ENCODE data around the gene ATP5F1E. TPM values are rescaled to one million over a fixed set of nuclear protein-coding genes. Genes with fewer than 3 reads are reported as not detected.

The ATP5F1E gene
- 14.8 and 31.4 TPM in 2 replicates for total RNA-seq

DNA sequence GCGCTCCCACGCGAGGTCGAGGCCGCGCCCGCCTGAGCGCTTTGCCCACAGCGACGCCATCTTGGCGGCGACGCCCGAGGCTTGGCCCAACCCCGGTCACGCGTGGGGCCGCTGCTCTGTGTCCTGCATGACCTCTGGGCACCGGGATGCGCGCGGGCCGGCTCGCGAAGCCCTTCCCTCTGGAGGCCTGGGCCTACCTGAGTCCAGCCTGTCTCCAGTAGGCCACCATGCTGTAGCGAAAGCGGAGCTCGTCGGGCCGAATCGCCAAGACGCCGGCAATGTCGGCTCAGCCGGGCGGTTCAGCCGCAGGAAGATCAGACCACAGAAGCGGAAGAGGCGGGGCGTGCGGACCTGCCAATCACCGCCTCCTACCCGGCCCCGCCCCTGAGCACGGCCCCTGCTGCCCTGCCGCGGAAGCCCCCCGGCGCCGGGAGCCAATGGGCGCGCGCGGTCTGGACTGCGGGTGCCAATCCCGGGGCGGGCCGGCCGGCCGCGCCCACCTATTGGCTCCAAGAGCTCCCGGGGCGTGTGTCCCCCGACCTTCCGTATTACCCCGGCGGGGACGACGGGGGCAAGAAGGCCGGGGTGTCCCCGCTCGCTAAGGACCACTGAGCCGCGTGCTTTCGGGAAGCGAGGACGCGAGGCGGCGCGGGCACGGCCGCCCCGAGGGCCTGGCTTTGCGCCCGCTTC, at the start of gene ATP5F1E:
Gene ATP5F1E (minus strand): TSS at position 313 of the 690 bp plus-strand sequence. CDS start 84 bp downstream, at position 229.

GRCh38 chr20:59042151-59042795, 10.1 kb upstream of the ATP5F1E start, which contains the start of gene PRELID3B:
TSS of gene PRELID3B (minus strand) at chr20:59042786. CDS start at chr20:59042730, 56 bp downstream.

DNA sequence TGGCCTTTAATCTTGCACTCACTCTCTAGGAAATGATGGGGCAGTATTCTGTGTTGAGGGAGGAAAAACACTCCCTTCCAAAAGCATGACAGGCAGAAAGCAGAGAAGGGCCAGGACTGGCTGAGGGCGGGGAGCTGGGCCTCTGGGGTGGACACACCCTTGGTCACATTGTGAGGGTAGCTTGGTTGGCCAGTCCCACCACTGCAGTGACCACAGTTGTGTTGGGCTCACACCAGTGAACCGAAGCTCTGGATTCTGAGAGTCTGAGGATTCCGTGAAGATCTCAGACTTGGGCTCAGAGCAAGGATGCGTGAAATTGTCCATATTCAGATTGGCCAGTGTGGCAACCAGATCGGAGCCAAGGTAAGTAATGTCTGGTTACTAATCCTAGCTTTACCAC, 12.9 kb downstream of the ATP5F1E start, which contains the start of gene TUBB1:
Gene TUBB1 (plus strand): TSS at position 213 of the 400 bp plus-strand sequence. CDS start 94 bp downstream, at position 307.

GRCh38 chr20:59006864-59007664, 25.1 kb downstream of the ATP5F1E start, which contains the start of gene CTSZ:
TSS of gene CTSZ (minus strand) at chr20:59007254. CDS start at chr20:59007128, 126 bp downstream.

GRCh38 chr20:58980711-58981627, 51.2 kb downstream of the ATP5F1E start, which contains the start of gene NELFCD:
TSS of gene NELFCD (plus strand) at chr20:58981256. CDS start at chr20:58981310, 54 bp downstream.

Other genes starting within 250 kb of the ATP5F1E start
- gene GNAS-AS1, start 181.4 kb downstream of the ATP5F1E start, total RNA-seq, result 0.39 and 0.72 TPM in 2 replicates
- gene GNAS, start 179.6 kb downstream of the ATP5F1E start, total RNA-seq, result 662 and 697 TPM in 2 replicates
- gene NELFCD, start 51.1 kb downstream of the ATP5F1E start, total RNA-seq, result 42.2 and 52.0 TPM in 2 replicates
- 129 and 142 TPM in 2 replicates for gene CTSZ, start 25.1 kb downstream of the ATP5F1E start, total RNA-seq
- gene TUBB1, start 12.9 kb downstream of the ATP5F1E start, total RNA-seq, result not detected in 2 replicates
- gene PRELID3B, start 10.5 kb upstream of the ATP5F1E start, total RNA-seq, result 29.8 and 40.1 TPM in 2 replicates
- gene ZNF831, start 131.5 kb upstream of the ATP5F1E start, total RNA-seq, result not detected in 2 replicates